ENCODE measurements around the gene SETBP1. TPM values are rescaled to one million over a fixed set of nuclear protein-coding genes. Genes with fewer than 3 reads are reported as not detected.

Gene SETBP1
- total RNA-seq, 1 experiment from 2014 or later, result 9.6 TPM

DNA sequence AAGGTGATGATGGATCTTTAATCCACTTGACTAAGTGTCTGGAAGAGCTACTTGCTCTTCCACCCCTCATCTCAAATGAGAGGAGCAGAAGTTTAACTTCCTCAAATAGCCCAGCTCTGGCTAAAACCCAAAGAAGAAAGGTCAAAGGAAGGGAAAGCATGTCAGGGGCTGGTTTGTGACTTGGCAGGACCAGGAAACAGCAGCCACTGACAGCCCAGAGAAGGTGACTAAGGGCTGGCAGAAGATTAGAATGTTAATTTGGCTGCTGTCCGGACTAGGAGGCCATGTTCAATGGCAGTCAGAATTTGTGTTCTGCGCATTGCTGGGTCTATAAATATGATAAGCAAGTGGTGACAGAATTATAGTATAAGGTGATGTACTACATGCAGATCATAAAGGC is 386.2 kb downstream of the SETBP1 start:
- no peak overlapping the region for H3K4me3 Mint-ChIP-seq
- no peaks in the 10 kb centered on the region for H3K4me1 Mint-ChIP-seq
- CTCF ChIA-PET, result no interaction called here

DNA sequence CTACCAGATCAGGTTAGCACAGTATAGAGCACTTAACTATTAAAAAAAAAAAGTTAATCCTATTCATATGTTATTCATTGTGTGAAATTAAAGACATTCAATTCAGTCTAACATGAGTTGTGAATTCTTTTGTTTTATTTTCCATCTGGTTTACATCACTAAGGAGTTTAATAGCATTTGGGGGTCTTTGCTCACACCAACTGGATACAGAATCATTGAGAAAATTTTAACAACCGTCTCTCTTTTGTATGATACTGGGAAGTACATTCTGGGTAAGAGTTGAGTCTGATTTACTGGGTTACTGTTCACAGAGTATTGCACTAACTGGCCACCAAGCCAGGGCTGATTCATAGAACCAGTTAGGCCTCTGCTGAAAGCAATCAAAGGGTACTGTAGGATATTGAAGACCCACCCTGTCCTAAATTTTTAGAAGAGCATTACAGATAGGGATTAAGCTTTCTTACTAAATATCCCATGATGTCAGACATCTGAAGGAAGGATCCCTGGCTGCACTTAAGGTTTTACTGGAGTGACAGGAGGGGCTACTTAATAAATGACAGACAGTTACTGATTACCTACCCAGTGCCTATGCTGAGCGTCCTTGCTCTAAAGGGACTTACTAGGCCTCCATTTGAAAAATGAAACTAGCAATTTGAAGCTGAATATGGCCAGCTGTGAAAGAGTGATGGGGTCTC is 387.9 kb downstream of the SETBP1 start:
- ChIA-PET CTCF (interaction anchor here (0.6 kb wide), 1 partner anchor 11 kb away, joined by 3 read pairs; no protein-coding TSS in a partner anchor), POLR2A (no interaction called here)
- H3K27me3 Mint-ChIP-seq (ENCODE audit: low read depth), result no peaks in the 10 kb centered on the region; the same call in 1 of the 2 replicates
- no peak for ATAC-seq
- no peaks in the 10 kb centered on the region for H3K9me3 Mint-ChIP-seq
- no peak overlapping the region for H3K27ac Mint-ChIP-seq
- H3K36me3 Mint-ChIP-seq, result no peaks in the 10 kb centered on the region
- H3K4me1 Mint-ChIP-seq, result no peaks in the 10 kb centered on the region
- H3K4me3 Mint-ChIP-seq, result no peak overlapping the region
- no peak for DNase-seq (ENCODE audit: low spot score)
- TF ChIP-seq HMGA2 (CRISPR knock-in tag; IDR thresholded peaks at IDR 0.05) (no peak), IRF2 (CRISPR knock-in tag; IDR thresholded peaks at IDR 0.05; ENCODE audit: borderline replicate concordance, low read depth) (no peak), GRHL2 (CRISPR knock-in tag; IDR thresholded peaks at IDR 0.05; ENCODE audit: insufficient replicate concordance, severe bottlenecking) (no peak), SMAD4 (CRISPR knock-in tag; IDR thresholded peaks at IDR 0.05) (no peak), SMAD3 (CRISPR knock-in tag; IDR thresholded peaks at IDR 0.05; ENCODE audit: borderline replicate concordance) (no peak), ZNF138 (CRISPR knock-in tag; conservative IDR thresholded peaks at IDR 0.05) (no peak), RELA (CRISPR knock-in tag; IDR thresholded peaks at IDR 0.05; ENCODE audit: borderline replicate concordance) (no peak), NR2C2 (CRISPR knock-in tag; IDR thresholded peaks at IDR 0.05) (no peak), NFATC4 (CRISPR knock-in tag; IDR thresholded peaks at IDR 0.05) (no peak)
- TF ChIP-seq, protein P1, sequence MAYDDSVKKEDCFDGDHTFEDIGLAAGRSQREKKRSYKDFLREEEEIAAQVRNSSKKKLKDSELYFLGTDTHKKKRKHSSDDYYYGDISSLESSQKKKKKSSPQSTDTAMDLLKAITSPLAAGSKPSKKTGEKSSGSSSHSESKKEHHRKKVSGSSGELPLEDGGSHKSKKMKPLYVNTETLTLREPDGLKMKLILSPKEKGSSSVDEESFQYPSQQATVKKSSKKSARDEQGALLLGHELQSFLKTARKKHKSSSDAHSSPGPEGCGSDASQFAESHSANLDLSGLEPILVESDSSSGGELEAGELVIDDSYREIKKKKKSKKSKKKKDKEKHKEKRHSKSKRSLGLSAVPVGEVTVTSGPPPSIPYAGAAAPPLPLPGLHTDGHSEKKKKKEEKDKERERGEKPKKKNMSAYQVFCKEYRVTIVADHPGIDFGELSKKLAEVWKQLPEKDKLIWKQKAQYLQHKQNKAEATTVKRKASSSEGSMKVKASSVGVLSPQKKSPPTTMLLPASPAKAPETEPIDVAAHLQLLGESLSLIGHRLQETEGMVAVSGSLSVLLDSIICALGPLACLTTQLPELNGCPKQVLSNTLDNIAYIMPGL (CRISPR knock-in tag; IDR thresholded peaks at IDR 0.05), result no peak
- TF ChIP-seq, protein P2, sequence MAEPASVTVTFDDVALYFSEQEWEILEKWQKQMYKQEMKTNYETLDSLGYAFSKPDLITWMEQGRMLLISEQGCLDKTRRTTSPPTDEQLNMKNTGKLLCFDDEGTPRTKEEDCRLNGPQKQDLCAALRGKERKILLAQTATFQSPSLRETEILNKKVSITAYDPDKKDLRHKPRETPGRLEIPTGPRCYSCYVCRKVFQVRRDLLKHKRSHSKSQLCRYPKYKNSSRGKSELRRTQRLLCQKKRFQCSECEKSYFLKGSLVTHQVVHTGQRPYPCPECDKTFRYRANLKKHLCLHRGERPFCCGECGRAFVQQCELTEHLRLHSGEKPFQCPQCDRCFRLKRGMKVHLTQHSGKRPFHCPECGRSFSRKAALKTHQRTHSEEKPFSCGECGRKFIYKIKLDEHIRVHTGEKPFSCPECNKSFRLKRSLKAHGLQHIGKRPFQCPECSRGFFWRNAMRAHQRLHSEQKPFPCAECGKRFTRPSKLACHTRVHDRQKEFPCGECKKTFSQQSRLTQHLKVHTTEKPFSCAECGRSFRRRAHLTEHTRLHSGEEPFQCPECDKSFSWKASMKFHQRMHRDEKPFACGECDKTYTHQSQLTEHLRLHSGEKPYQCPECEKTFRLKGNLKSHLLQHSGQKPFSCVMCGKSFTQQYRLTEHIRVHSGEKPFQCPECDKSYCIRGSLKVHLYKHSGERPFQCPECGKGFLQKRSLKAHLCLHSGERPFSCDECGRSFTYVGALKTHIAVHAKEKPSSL (CRISPR knock-in tag; conservative IDR thresholded peaks at IDR 0.05), result no peak
- TF ChIP-seq, protein P3, sequence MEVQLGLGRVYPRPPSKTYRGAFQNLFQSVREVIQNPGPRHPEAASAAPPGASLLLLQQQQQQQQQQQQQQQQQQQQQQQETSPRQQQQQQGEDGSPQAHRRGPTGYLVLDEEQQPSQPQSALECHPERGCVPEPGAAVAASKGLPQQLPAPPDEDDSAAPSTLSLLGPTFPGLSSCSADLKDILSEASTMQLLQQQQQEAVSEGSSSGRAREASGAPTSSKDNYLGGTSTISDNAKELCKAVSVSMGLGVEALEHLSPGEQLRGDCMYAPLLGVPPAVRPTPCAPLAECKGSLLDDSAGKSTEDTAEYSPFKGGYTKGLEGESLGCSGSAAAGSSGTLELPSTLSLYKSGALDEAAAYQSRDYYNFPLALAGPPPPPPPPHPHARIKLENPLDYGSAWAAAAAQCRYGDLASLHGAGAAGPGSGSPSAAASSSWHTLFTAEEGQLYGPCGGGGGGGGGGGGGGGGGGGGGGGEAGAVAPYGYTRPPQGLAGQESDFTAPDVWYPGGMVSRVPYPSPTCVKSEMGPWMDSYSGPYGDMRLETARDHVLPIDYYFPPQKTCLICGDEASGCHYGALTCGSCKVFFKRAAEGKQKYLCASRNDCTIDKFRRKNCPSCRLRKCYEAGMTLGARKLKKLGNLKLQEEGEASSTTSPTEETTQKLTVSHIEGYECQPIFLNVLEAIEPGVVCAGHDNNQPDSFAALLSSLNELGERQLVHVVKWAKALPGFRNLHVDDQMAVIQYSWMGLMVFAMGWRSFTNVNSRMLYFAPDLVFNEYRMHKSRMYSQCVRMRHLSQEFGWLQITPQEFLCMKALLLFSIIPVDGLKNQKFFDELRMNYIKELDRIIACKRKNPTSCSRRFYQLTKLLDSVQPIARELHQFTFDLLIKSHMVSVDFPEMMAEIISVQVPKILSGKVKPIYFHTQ (CRISPR knock-in tag; IDR thresholded peaks at IDR 0.05), result no peak
- TF ChIP-seq, protein P4, sequence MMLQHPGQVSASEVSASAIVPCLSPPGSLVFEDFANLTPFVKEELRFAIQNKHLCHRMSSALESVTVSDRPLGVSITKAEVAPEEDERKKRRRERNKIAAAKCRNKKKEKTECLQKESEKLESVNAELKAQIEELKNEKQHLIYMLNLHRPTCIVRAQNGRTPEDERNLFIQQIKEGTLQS (CRISPR knock-in tag; conservative IDR thresholded peaks at IDR 0.05), result no peak

More for the DNA sequence above, 386.2 kb downstream of the SETBP1 start:
- ATAC-seq (no peak), DNase-seq (ENCODE audit: low spot score) (no peak)
- H3K27ac Mint-ChIP-seq, result no peak overlapping the region
- TF ChIP-seq, protein P5, sequence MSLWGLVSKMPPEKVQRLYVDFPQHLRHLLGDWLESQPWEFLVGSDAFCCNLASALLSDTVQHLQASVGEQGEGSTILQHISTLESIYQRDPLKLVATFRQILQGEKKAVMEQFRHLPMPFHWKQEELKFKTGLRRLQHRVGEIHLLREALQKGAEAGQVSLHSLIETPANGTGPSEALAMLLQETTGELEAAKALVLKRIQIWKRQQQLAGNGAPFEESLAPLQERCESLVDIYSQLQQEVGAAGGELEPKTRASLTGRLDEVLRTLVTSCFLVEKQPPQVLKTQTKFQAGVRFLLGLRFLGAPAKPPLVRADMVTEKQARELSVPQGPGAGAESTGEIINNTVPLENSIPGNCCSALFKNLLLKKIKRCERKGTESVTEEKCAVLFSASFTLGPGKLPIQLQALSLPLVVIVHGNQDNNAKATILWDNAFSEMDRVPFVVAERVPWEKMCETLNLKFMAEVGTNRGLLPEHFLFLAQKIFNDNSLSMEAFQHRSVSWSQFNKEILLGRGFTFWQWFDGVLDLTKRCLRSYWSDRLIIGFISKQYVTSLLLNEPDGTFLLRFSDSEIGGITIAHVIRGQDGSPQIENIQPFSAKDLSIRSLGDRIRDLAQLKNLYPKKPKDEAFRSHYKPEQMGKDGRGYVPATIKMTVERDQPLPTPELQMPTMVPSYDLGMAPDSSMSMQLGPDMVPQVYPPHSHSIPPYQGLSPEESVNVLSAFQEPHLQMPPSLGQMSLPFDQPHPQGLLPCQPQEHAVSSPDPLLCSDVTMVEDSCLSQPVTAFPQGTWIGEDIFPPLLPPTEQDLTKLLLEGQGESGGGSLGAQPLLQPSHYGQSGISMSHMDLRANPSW (CRISPR knock-in tag; conservative IDR thresholded peaks at IDR 0.05; ENCODE audit: low read depth), result no peak
- TF ChIP-seq NR2C2 (CRISPR knock-in tag; IDR thresholded peaks at IDR 0.05) (no peak), ZNF317 (CRISPR knock-in tag; IDR thresholded peaks at IDR 0.05; ENCODE audit: borderline replicate concordance, low read depth) (no peak), ZBTB21 (CRISPR knock-in tag; IDR thresholded peaks at IDR 0.05; ENCODE audit: borderline replicate concordance) (no peak), FOXJ3 (CRISPR knock-in tag; IDR thresholded peaks at IDR 0.05; ENCODE audit: borderline replicate concordance) (no peak), PRRX2 (CRISPR knock-in tag; IDR thresholded peaks at IDR 0.05) (no peak), RELA (CRISPR knock-in tag; IDR thresholded peaks at IDR 0.05; ENCODE audit: borderline replicate concordance) (no peak), ZNF138 (CRISPR knock-in tag; conservative IDR thresholded peaks at IDR 0.05) (no peak), GABPB1 (CRISPR knock-in tag; IDR thresholded peaks at IDR 0.05) (no peak)
- TF ChIP-seq, protein P6, sequence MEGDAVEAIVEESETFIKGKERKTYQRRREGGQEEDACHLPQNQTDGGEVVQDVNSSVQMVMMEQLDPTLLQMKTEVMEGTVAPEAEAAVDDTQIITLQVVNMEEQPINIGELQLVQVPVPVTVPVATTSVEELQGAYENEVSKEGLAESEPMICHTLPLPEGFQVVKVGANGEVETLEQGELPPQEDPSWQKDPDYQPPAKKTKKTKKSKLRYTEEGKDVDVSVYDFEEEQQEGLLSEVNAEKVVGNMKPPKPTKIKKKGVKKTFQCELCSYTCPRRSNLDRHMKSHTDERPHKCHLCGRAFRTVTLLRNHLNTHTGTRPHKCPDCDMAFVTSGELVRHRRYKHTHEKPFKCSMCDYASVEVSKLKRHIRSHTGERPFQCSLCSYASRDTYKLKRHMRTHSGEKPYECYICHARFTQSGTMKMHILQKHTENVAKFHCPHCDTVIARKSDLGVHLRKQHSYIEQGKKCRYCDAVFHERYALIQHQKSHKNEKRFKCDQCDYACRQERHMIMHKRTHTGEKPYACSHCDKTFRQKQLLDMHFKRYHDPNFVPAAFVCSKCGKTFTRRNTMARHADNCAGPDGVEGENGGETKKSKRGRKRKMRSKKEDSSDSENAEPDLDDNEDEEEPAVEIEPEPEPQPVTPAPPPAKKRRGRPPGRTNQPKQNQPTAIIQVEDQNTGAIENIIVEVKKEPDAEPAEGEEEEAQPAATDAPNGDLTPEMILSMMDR (IDR thresholded peaks at IDR 0.05), result no peak
- POLR2A ChIA-PET, result no interaction called here
- no peaks in the 10 kb centered on the region for H3K36me3 Mint-ChIP-seq
- no peaks in the 10 kb centered on the region; the same call in 1 of the 2 replicates for H3K27me3 Mint-ChIP-seq (ENCODE audit: low read depth)
- no peaks in the 10 kb centered on the region for H3K9me3 Mint-ChIP-seq
